NK-92 (cell line): ENCODE measurements around the gene SNX30.

Experiments
- DNase-seq: peaks from one replicate; lab custom pipeline; 2025; ENCODE audit not compliant: unreplicated experiment; lab: John Stamatoyannopoulos, UW

Gene SNX30

GRCh38 chr9:112914524-112914923 is 164.0 kb downstream of the SNX30 start:
- DNase-seq = no peak

- no peak for DNase-seq
These were observed 166.8 kb downstream of the SNX30 start for GRCh38 chr9:112917047-112917986.

- DNase-seq = no peak
These were observed 167.4 kb downstream of the SNX30 start for GRCh38 chr9:112917987-112918362.

GRCh38 chr9:112921549-112921948 is 171.0 kb downstream of the SNX30 start:
- no peak for DNase-seq
